CD4-positive, alpha-beta memory T cell (primary cell): Measurements from ENCODE around the gene BMP5. TPM values are rescaled to one million over a fixed set of nuclear protein-coding genes. Genes with fewer than 3 reads are reported as not detected.

Experiments used
- CTCF ChIA-PET: fragments of 350-600 bp; sonication (Branson Sonifier 250); formaldehyde crosslinking; loops from one replicate; lab custom pipeline; 2021; ENCODE audit warnings: inconsistent platforms; ENCODE audit not compliant: partially characterized antibody; lab: Charles Lee
- POLR2A ChIA-PET: fragments of 350-600 bp; sonication (Branson Sonifier 250); formaldehyde crosslinking; loops from one replicate; lab custom pipeline; 2021; ENCODE audit not compliant: partially characterized antibody; lab: Charles Lee
- DNase-seq, 5 donors: peaks; one replicate each; pipeline versions ENCODE4 v3.0.0 to v3.0.0-alpha.2; 2020 to 2022; ENCODE audit warnings: mixed read lengths in 1 of 5
- H3K27ac ChIP-seq: one replicate; pipeline ENCODE4 v1.7.0; 2013; ENCODE audit warnings: low read depth, low read length
- H3K27me3 ChIP-seq: 2 replicates; pipeline ENCODE4 v1.7.0; 2013; ENCODE audit warnings: mild to moderate bottlenecking, low read length, moderate library complexity; ENCODE audit not compliant: insufficient read depth
- H3K36me3 ChIP-seq: 2 replicates; pipeline ENCODE4 v1.7.0; 2013; ENCODE audit warnings: mild to moderate bottlenecking, low read length, moderate library complexity; ENCODE audit not compliant: insufficient read depth
- H3K4me1 ChIP-seq: 2 replicates; pipeline ENCODE4 v1.7.0; 2013; ENCODE audit warnings: mild to moderate bottlenecking, low read length, moderate library complexity; ENCODE audit not compliant: insufficient read depth
- H3K4me3 ChIP-seq, 2 donors: one replicate each; pipeline ENCODE4 v1.7.0; 2013; ENCODE audit warnings: low read length in 2 of 2, mild to moderate bottlenecking in 1 of 2
- H3K9me3 ChIP-seq, 2 donors: one replicate each; pipeline ENCODE4 v1.7.0; 2013; ENCODE audit warnings: low read length in 2 of 2, control low read depth in 1 of 2; ENCODE audit not compliant: control insufficient read depth in 1 of 2
- H3K27ac Mint-ChIP-seq, 7 donors: one replicate each; pipeline ENCODE4 v1.8.0; 2020 to 2021; ENCODE audit warnings: mixed read lengths in 7 of 7, mild to moderate bottlenecking in 6 of 7, inconsistent platforms in 3 of 7, moderate library complexity in 3 of 7
- H3K27me3 Mint-ChIP-seq, 2 donors: one replicate each; pipeline ENCODE4 v1.8.0; 2020 to 2021; ENCODE audit warnings: mixed read lengths in 2 of 2
- H3K36me3 Mint-ChIP-seq, 2 donors: one replicate each; pipeline ENCODE4 v1.8.0; 2020 to 2021; ENCODE audit warnings: mixed read lengths in 2 of 2, inconsistent platforms in 1 of 2, mild to moderate bottlenecking in 1 of 2
- H3K4me1 Mint-ChIP-seq, 4 donors: one replicate each; pipeline ENCODE4 v1.8.0; 2020 to 2021; ENCODE audit warnings: mixed read lengths in 4 of 4, mild to moderate bottlenecking in 1 of 4
- H3K4me3 Mint-ChIP-seq, 8 donors: one replicate each; pipeline ENCODE4 v1.8.0; 2020 to 2021; ENCODE audit warnings: mixed read lengths in 8 of 8, mild to moderate bottlenecking in 7 of 8, moderate library complexity in 6 of 8, inconsistent platforms in 3 of 8
- H3K9me3 Mint-ChIP-seq, 8 donors: one replicate each; pipeline ENCODE4 v1.8.0; 2020 to 2021; ENCODE audit warnings: mixed read lengths in 8 of 8, mild to moderate bottlenecking in 5 of 8, inconsistent platforms in 3 of 8, moderate library complexity in 1 of 8
- intact Hi-C: fragments of 100-400 bp; cut with micrococcal nuclease; formaldehyde crosslinking; loops from one replicate; pipeline ENCODE4 v1.15.1; 2023
- polyA plus RNA-seq, 2 donors: library from polyadenylated mRNA; unstranded; fragments of 300-500 nt; fragmentation: Illumina TruSeq; gene quantifications; one replicate each; pipeline ENCODE4 v1.2.3, GENCODE V29; 2021
- total RNA-seq, 2 experiments: library from RNA; stranded (reverse); gene quantifications; one replicate each; pipeline ENCODE4 v1.2.3, GENCODE V29; 2021

Gene BMP5
- total and polyA plus RNA-seq, 4 experiments from 2014 or later = not detected

GRCh38 chr6:55825402-55826051 is 49.9 kb downstream of the BMP5 start:
- intact Hi-C loops = no loop called here
- Mint-ChIP-seq H3K4me3 (no peak overlapping the region), H3K27me3 (no peaks in the 10 kb centered on the region), H3K9me3 (peaks cover 0 to 8% (median 3%) of the 10 kb centered on the region in 8 donors), H3K4me1 (no peaks in the 10 kb centered on the region), H3K27ac (no peak overlapping the region), H3K36me3 (no peaks in the 10 kb centered on the region)
- POLR2A ChIA-PET = no interaction called here
- CTCF ChIA-PET = no interaction called here
- H3K27ac ChIP-seq = no peak overlapping the region
- H3K9me3 ChIP-seq = no peaks in the 10 kb centered on the region
- H3K4me3 ChIP-seq = no peak overlapping the region
- H3K36me3 ChIP-seq = no peaks in the 10 kb centered on the region
- H3K4me1 ChIP-seq = no peaks in the 10 kb centered on the region
- no peaks in the 10 kb centered on the region for H3K27me3 ChIP-seq
- DNase-seq = no peak

GRCh38 chr6:55822815-55823214 is 52.6 kb downstream of the BMP5 start:
- H3K27ac Mint-ChIP-seq = no peak overlapping the region
- H3K9me3 Mint-ChIP-seq = peaks cover 0 to 11% (median 4%) of the 10 kb centered on the region in 8 donors
- H3K27me3 Mint-ChIP-seq = no peaks in the 10 kb centered on the region
- ChIA-PET POLR2A (no interaction called here), CTCF (no interaction called here)
- Histone ChIP-seq H3K9me3 (no peaks in the 10 kb centered on the region), H3K4me3 (no peak overlapping the region), H3K27me3 (no peaks in the 10 kb centered on the region), H3K36me3 (no peaks in the 10 kb centered on the region), H3K27ac (no peak overlapping the region), H3K4me1 (no peaks in the 10 kb centered on the region)
- no peak overlapping the region for H3K4me3 Mint-ChIP-seq
- no peaks in the 10 kb centered on the region for H3K36me3 Mint-ChIP-seq
- no peak for DNase-seq
- no peaks in the 10 kb centered on the region for H3K4me1 Mint-ChIP-seq
- intact Hi-C loops = no loop called here

GRCh38 chr6:55822005-55822404 is 53.4 kb downstream of the BMP5 start:
- H3K27me3 Mint-ChIP-seq = no peaks in the 10 kb centered on the region
- ChIA-PET POLR2A (no interaction called here), CTCF (no interaction called here)
- Histone ChIP-seq H3K4me1 (no peaks in the 10 kb centered on the region), H3K9me3 (no peaks in the 10 kb centered on the region), H3K27me3 (no peaks in the 10 kb centered on the region), H3K36me3 (no peaks in the 10 kb centered on the region), H3K4me3 (no peak overlapping the region), H3K27ac (no peak overlapping the region)
- peaks cover 0 to 11% (median 4%) of the 10 kb centered on the region in 8 donors for H3K9me3 Mint-ChIP-seq
- intact Hi-C loops = no loop called here
- no peaks in the 10 kb centered on the region for H3K4me1 Mint-ChIP-seq
- H3K36me3 Mint-ChIP-seq = no peaks in the 10 kb centered on the region
- H3K27ac Mint-ChIP-seq = no peak overlapping the region
- no peak overlapping the region for H3K4me3 Mint-ChIP-seq
- no peak for DNase-seq

- H3K27ac Mint-ChIP-seq = no peak overlapping the region
Observed at GRCh38 chr6:55820696-55821095, 54.7 kb downstream of the BMP5 start.

GRCh38 chr6:55819811-55820210 is 55.6 kb downstream of the BMP5 start:
- Mint-ChIP-seq H3K36me3 (no peaks in the 10 kb centered on the region), H3K27ac (no peak overlapping the region), H3K9me3 (peaks cover 0 to 11% (median 1%) of the 10 kb centered on the region in 8 donors), H3K4me3 (no peak overlapping the region), H3K27me3 (no peaks in the 10 kb centered on the region), H3K4me1 (no peaks in the 10 kb centered on the region)
- intact Hi-C loops = no loop called here
- POLR2A ChIA-PET = no interaction called here
- DNase-seq = no peak
- Histone ChIP-seq H3K27me3 (no peaks in the 10 kb centered on the region), H3K4me3 (no peak overlapping the region), H3K4me1 (no peaks in the 10 kb centered on the region), H3K27ac (no peak overlapping the region), H3K36me3 (no peaks in the 10 kb centered on the region), H3K9me3 (no peaks in the 10 kb centered on the region)
- CTCF ChIA-PET = no interaction called here

More at GRCh38 chr6:55820696-55821095, 54.7 kb downstream of the BMP5 start:
- Histone ChIP-seq H3K27ac (no peak overlapping the region), H3K4me1 (no peaks in the 10 kb centered on the region), H3K9me3 (no peaks in the 10 kb centered on the region), H3K4me3 (no peak overlapping the region), H3K27me3 (no peaks in the 10 kb centered on the region), H3K36me3 (no peaks in the 10 kb centered on the region)
- intact Hi-C loops = no loop called here
- H3K9me3 Mint-ChIP-seq = peaks cover 0 to 11% (median 2%) of the 10 kb centered on the region in 8 donors
- no peak for DNase-seq
- no peaks in the 10 kb centered on the region for H3K4me1 Mint-ChIP-seq
- ChIA-PET POLR2A (no interaction called here), CTCF (no interaction called here)
- H3K4me3 Mint-ChIP-seq = no peak overlapping the region
- no peaks in the 10 kb centered on the region for H3K27me3 Mint-ChIP-seq
- H3K36me3 Mint-ChIP-seq = no peaks in the 10 kb centered on the region

- no peak for DNase-seq
- ChIA-PET CTCF (no interaction called here), POLR2A (no interaction called here)
- Mint-ChIP-seq H3K4me3 (no peak overlapping the region), H3K27ac (no peak overlapping the region), H3K36me3 (no peaks in the 10 kb centered on the region), H3K4me1 (no peaks in the 10 kb centered on the region), H3K9me3 (peaks cover 0 to 9% (median 3%) of the 10 kb centered on the region in 8 donors), H3K27me3 (no peaks in the 10 kb centered on the region)
- Histone ChIP-seq H3K27ac (no peak overlapping the region), H3K36me3 (no peaks in the 10 kb centered on the region), H3K4me1 (no peaks in the 10 kb centered on the region), H3K27me3 (no peaks in the 10 kb centered on the region), H3K4me3 (no peak overlapping the region), H3K9me3 (no peaks in the 10 kb centered on the region)
- intact Hi-C loops = no loop called here
Observed at GRCh38 chr6:55818482-55818881, 56.9 kb downstream of the BMP5 start.

- POLR2A ChIA-PET = no interaction called here
- no peak overlapping the region for H3K27ac Mint-ChIP-seq
- no peaks in the 10 kb centered on the region for H3K27me3 ChIP-seq
- H3K36me3 Mint-ChIP-seq = no peaks in the 10 kb centered on the region
- H3K4me3 ChIP-seq = no peak overlapping the region
- no peaks in the 10 kb centered on the region for H3K4me1 Mint-ChIP-seq
- no peak overlapping the region for H3K27ac ChIP-seq
- H3K4me3 Mint-ChIP-seq = no peak overlapping the region
- intact Hi-C loops = no loop called here
- CTCF ChIA-PET = no interaction called here
- H3K36me3 ChIP-seq = no peaks in the 10 kb centered on the region
- DNase-seq = no peak
- H3K9me3 Mint-ChIP-seq = peaks cover 0 to 8% (median 4%) of the 10 kb centered on the region in 8 donors
- H3K27me3 Mint-ChIP-seq = no peaks in the 10 kb centered on the region
- H3K4me1 ChIP-seq = no peaks in the 10 kb centered on the region
- no peaks in the 10 kb centered on the region for H3K9me3 ChIP-seq
Observed at GRCh38 chr6:55812509-55812908, 62.9 kb downstream of the BMP5 start.
